GM19099 (cell line): Measurements from ENCODE around the gene HAS3.

Experiments
- POLR2A ChIP-seq: IDR thresholded peaks from 3 replicates; pipeline ENCODE4 v1.6.1; 2011; ENCODE audit warnings: low read depth; ENCODE audit not compliant: insufficient read length; ENCODE audit errors: extremely low read depth

Gene HAS3

DNA sequence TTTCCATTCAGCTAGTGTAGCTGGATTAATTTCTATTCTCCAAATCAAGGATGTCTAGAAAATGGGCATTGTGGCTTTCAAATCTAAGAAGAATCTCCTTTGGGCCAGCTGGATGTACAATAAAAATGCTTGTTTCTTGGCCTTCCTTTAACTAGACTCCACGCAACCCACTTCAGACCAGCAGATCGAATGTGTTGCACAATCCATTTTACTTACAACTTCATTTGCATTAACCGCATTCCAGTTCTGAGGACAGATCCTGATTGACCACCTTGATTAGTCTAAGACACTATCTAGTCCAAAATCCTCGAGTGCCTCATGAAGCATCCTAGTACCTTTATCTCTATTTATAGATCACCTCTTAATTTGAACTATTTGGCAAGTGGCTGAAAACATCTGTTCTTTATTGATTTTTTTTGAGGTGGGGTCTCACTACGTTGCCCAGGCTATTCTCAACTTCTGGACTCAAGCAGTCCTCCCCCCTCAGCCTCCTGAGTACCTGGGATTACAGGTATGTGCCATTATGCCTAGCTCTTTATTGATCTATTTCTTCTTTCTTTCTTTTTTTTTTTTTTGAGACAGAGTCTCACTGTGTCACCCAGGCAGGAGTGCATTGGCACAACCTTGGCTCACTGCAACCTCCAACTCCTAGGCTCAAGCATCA, 20.3 kb upstream of the HAS3 start:
- TF ChIP-seq POLR2A, result no peak

DNA sequence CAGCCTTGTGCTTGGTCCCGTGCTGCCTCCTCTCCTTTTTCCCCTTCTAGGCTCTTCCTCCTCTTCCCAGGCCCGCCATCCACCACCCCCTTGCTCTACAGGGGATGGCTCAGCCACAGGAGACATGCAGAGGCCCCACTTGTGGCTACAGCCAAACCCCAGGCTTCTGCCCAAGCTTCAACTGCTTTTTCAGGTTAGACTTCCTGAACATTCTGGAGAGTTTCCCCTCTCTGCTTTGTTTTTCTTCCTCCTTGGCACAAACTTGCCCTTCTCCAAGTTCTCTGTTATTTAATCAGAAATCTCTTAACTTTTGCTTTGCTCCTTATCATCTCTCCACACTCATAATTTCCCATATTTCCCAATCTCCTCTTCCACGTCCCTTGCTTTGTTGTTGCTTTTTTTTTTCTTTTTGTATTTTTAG, 18.3 kb upstream of the HAS3 start:
- no peak for TF ChIP-seq POLR2A

DNA sequence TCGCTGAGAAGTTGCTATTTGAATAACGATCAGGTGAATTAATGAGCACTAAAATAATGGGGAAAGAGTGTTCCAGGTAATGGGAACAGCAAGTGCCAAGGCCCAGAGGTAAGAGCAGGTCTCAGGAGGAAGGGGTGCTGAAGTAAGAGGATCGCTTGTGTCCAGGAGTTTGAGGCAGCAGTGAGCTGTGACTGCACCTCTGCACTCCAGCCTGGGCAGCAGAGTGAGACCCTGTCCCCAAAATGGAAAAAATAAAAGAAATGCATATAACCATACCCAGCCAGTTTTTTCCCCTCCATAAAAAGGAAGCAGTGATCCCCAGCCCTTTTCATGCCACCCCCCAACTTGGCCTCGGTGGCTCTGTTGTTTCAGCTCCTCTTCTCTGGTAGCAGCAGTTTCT, 16.8 kb upstream of the HAS3 start:
- no peak for TF ChIP-seq POLR2A

DNA sequence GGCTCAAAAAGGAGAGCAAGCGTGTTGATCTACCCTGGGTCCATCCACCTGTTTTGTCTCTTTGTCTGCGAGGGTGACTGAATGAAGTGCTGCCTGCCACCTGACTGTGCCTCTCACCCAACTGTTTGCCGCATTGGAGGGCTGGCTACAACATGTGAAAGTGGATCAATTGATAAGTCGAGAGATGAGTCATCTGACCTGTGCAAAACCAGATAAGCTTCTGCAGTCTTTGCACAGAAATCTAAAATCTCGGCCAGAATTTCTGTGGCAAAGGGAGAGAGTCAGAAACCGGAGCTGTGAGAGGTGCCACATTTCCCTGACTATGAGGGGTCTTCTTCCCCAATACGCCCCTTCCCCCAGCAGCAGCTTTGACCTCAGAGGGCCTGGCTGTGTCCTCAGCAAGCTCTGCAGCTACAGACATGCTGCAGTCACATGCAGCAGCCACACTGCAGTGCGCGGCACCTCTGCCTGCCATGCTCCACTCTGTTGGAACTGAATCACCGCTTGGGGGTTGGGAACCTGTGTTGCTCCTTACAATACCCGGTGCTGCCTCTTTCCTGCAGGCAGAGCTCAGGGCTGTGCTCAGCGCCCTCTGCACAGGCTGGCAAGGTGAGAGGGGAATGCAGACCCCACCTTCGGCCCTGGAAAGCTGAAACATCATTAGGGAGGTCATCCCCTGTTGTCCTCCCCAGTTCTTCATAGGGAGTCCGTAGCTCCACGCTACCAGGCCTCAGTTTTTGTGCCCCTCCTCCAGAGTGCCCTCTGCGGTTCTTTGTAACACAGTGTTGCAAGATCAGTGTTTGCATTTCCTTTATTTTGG, 16.2 kb upstream of the HAS3 start:
- no peak for TF ChIP-seq POLR2A

DNA sequence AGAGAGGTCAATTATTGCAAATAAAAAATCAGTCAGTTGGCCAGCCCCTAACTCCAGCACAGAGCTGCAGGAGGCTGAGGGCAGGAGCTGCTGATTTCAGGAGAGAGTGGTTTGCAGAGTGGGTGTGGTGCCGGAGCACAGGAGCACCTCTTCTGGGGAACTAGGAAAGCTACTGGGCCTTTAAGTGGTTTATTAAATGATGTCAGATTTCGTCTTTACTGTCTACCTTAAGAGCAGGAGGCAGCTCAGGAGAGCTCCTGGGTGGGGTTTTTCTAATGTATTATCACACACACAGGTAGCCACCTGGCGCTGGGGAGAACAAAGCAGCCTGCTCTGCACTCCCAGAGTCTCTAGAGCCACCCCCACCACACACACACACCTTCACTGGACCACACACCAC, 11.5 kb upstream of the HAS3 start:
- TF ChIP-seq POLR2A, result no peak

DNA sequence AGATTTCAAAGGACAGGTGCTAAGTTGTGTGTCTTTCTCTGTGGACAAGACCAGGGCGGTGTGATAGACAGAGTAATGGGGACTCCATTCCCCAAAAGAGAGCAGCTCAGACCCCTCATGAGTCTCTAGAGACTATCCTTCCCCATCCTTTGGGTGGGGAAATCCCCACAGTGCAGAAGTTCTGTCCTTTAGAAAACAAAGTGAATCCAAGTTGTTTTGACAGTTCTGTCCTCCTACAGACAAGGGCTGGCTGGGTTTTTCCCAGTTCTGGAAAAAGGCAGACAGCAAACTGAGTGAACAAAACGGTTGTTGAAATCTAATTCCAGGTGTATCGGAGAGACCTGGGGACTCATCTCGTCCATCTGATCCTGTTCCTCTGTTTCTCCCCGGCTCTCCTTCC, 11.0 kb upstream of the HAS3 start:
- no peak for TF ChIP-seq POLR2A

DNA sequence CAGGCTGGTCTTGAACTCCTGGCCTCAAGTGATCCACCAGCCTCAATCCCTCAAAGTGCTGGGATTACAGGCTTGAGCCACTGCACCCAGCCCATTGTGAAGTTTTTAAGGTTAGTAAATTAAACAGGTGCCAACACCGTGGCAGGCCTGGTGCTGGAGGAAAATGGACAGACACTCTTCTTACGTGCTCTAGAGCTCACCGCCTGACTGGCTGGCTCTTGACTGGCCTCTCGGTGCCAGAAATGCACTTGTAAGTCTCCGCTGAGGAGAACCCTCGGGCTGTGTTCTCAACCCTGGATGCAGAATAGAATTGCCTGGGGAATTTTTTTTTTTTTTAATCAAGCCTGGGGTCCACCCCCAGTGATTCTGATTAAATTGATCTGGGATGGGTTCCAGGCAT, 10.3 kb upstream of the HAS3 start:
- TF ChIP-seq POLR2A, result no peak

DNA sequence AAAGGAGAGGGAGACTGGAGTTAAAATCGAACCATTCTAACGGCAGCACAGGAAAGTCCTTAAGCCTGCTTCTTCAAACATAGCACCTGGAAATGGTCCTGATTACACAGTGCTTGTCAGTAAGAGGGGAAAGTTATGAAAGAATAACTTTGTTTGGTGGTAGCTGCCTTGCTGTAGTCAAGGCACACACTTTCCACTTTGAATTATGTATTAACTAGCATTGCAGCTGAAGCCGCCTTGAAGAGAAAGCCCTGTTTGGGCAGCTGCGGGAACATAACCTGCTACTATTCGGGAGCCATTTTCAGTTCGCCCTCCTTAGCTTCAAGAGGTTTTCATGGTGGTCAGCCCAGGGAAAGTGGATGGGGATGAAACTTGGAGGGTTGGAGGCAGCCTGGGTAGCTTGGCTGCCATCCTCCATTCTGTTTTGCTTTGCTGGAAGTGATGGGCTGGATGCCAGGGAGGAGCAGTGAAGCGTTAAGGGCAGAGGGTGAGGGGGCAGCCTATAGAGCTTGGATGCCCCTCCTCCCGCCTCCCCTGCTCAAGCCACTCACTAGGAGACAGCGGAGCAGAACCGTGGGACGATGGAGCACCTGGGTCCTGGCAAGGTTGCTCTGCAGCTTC, 5.3 kb upstream of the HAS3 start:
- no peak for TF ChIP-seq POLR2A

DNA sequence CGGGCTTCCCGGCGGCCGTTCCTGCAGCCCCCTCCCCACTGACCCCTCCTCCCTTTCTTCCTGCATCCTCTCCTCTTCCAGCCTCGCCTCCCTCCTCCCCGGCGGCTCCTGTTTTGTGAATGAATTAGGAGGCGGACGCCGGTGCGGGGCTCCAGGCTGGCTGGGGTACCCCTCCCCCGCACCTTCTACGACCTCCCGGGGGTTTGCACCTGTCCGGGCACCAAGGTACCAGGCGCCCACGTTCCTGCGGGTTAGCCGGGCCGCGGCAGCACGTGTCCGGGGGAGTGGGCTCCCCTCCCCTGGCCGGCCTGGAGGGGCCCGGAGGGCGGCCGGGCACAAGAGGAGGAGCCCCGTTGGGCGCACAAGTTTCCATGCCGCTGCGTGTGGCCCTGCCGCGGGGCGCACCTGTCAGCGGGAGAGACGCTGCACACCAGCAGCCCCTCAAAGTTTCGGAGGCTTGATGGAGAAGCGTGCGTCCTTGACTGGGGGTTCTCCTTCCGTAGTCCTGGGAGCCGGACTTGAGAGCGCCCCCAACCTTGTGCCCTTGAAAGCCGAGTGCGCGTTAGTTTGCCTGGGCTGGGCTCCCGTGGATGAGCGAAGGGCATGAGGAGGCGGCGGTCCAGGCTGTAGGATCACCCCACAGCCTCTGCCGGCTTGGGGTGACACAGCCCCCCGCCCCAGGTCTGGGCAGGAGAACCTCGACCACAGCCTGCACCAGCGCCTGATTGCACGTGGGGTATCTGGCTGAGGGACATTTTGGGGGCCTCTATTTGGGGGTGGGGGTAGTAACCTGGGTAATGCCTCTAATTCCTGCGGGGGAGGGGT, 1.2 kb downstream of the HAS3 start:
- no peak for TF ChIP-seq POLR2A

DNA sequence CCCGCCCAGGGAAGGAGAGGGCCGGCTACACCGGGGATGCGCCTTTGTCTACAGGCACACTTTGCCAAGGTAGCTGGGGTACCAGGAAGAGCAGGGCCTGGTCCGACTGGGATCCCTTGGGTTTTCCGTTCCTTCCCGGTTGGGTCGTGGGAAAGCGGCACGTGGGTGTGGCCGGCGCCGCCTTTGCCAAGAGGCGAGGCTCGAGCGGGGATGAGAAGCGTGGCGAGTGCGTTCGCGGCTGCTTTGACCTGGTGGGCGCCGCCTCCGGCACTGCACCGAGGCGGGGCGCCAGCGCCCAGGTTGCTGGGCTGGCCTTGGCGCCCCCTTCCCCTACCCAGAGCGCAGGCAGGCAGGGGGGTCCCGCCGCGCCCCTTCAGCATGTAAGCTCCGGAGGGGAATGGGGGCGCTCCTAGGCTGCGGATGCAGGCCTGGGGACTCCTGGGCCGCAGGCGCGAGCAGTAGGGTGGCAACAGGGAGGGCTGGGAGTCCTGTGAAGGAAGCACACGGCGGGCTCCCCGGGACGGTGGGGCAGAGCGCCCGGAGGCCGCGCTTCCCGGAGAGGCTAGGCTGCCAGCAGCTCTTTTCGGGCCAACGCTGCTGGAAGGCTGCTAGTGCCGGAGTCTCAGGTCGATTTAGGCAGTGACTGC, 2.0 kb downstream of the HAS3 start:
- no peak for TF ChIP-seq POLR2A

DNA sequence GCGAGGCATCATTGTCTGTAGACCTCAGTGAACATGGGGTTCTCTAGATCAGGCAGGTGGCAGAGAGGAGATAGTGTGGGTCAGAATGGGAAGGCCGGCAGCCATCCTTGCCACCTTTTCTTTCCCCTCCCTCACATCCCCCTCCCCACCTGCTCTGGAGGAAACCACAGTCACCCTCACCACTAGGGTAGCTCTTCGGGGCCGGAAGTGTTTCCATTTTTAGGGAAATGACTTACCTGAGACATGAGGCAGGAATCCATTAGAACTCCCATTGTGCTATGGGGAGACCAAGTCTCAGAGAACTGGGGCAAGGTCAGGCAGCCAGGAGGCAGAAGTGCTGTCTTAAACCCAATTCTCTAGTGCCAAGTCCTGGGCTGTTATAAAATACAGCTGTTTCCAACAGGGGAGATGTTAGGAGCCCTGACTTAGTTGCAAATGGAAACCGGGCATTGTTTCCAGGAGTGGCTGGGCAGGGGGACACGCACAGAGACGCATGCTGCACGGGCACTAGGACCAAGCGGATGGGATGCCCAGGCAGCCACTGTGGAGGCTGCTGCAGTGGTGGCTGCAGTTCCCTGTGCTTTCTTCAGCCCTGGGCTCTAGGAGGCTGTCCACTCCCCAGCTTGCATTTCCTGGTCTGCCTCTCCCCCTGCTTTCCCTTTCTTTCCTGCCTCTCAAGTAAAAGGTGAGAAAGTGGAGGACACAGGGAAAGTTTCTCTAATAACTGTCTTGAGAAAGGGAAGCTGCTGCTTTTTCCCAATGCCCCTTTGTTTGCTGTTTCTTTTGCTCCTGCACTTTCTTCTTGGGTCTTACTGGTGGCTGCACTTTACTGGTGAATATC, 2.8 kb downstream of the HAS3 start:
- TF ChIP-seq POLR2A, result no peak

DNA sequence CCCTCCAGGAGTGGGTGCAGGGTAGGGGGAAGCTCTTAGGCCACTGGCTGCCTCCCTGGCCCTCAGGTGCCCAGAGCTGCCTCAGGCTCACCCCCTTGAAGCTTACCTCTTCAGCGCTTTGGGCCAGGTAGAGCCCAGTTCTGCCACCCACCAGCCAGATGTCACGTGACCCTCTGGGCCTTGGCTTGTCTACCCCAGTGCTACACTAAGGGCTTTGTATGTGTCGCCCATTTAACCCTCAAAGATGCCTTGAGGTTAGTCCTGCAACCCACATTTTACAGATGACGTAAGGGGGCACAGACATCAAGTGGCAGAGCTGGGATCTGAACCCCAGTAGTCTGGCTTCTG, 3.4 kb downstream of the HAS3 start:
- TF ChIP-seq POLR2A, result no peak

DNA sequence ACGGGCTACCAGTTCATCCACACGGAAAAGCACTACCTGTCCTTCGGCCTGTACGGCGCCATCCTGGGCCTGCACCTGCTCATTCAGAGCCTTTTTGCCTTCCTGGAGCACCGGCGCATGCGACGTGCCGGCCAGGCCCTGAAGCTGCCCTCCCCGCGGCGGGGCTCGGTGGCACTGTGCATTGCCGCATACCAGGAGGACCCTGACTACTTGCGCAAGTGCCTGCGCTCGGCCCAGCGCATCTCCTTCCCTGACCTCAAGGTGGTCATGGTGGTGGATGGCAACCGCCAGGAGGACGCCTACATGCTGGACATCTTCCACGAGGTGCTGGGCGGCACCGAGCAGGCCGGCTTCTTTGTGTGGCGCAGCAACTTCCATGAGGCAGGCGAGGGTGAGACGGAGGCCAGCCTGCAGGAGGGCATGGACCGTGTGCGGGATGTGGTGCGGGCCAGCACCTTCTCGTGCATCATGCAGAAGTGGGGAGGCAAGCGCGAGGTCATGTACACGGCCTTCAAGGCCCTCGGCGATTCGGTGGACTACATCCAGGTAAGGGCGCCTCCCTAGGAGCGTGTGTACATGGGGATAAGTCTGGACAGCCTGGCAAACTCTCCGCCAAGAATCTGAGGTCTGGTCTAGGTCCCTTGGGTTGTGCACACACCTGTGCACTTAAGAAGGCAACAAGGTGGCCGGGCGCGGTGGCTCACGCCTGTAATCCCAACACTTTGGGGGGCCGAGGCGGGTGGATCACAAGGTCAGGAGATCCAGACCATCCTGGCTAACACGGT, 4.2 kb downstream of the HAS3 start:
- TF ChIP-seq POLR2A, result no peak

DNA sequence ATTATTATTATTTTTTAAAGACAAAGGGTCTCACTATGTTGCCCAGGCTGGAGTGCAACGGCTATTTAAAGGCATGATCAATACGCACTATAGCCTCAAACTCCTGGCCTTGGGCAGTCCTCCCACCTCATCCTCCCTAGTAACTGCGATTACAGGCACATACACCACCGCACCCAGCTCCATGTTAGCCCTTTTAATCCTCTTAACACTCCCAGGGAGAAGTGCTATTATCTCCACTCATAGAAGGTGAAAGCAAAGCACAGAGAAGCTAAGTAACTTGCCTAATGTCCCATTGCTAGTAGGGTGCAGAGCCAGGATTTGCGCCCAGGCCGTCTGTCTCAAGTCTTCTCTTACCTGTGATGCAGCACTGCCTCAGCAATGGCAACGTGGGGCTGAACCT, 5.0 kb downstream of the HAS3 start:
- no peak for TF ChIP-seq POLR2A
